Nephron progenitor cell (in vitro differentiated cells): Measurements from ENCODE around the gene CCDC34.
A peak's percentile ranks its signal among the peaks of the same experiment; 100 is the strongest.

ENCODE experiments used
- DNase-seq: peaks from one replicate; pipeline ENCODE4 v3.0.0; 2021
- H3K27ac Mint-ChIP-seq: 2 replicates; pipeline ENCODE4 v1.8.0; 2021; ENCODE audit warnings: mild to moderate bottlenecking, moderate library complexity, mixed read lengths
- H3K27me3 Mint-ChIP-seq: 2 replicates; pipeline ENCODE4 v1.8.0; 2021; ENCODE audit warnings: mild to moderate bottlenecking, low read depth, mixed read lengths; ENCODE audit not compliant: poor library complexity
- H3K36me3 Mint-ChIP-seq: 2 replicates; pipeline ENCODE4 v1.8.0; 2021; ENCODE audit warnings: low read depth, mixed read lengths
- H3K4me1 Mint-ChIP-seq: 2 replicates; pipeline ENCODE4 v1.8.0; 2021; ENCODE audit warnings: mixed read lengths
- H3K4me3 Mint-ChIP-seq: 2 replicates; pipeline ENCODE4 v1.8.0; 2021; ENCODE audit warnings: mild to moderate bottlenecking, moderate library complexity, mixed read lengths
- H3K9me3 Mint-ChIP-seq: 2 replicates; pipeline ENCODE4 v1.8.0; 2021; ENCODE audit warnings: mild to moderate bottlenecking, moderate library complexity, mixed read lengths
- TF ChIP-seq, protein P1 (sequence below): fragments of 200-600 bp; sonication (generic); IDR thresholded peaks from 2 replicates; pipeline ENCODE4 v1.5.0; 2021; ENCODE audit warnings: antibody characterized with exemption

The CCDC34 gene

DNA sequence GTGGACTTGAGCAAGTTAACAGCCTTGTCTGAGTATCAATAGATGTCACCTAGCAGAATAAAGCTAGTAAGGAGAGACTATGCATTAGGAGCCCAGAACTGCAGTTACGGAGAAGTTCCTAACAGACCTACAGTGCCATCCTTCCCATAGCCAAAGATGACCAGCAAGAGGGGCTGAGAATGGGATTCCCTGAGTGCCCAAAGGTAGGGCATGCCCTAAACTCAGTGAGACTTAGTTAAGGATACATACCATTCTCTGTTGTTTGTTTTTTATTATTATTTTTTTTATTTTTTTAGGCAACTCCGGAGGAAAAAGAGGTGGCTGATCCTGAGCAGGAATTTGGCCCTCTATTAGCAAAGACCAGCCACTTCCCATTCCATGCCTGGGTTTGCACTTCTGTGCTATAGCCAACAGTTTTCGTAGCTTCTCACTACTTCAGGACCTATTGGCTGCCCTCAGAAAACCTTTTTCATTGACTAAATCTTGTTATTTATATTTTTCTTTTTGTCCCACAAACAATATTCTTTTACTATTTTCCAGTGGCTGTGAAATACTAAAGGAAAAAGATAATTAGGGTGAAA is 33.3 kb upstream of the CCDC34 start:
- peak overlapping the region; percentile 96 for H3K27ac Mint-ChIP-seq
- TF ChIP-seq, protein P1, sequence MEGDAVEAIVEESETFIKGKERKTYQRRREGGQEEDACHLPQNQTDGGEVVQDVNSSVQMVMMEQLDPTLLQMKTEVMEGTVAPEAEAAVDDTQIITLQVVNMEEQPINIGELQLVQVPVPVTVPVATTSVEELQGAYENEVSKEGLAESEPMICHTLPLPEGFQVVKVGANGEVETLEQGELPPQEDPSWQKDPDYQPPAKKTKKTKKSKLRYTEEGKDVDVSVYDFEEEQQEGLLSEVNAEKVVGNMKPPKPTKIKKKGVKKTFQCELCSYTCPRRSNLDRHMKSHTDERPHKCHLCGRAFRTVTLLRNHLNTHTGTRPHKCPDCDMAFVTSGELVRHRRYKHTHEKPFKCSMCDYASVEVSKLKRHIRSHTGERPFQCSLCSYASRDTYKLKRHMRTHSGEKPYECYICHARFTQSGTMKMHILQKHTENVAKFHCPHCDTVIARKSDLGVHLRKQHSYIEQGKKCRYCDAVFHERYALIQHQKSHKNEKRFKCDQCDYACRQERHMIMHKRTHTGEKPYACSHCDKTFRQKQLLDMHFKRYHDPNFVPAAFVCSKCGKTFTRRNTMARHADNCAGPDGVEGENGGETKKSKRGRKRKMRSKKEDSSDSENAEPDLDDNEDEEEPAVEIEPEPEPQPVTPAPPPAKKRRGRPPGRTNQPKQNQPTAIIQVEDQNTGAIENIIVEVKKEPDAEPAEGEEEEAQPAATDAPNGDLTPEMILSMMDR = no peak
- H3K27me3 Mint-ChIP-seq = no peaks in the 10 kb centered on the region

DNA sequence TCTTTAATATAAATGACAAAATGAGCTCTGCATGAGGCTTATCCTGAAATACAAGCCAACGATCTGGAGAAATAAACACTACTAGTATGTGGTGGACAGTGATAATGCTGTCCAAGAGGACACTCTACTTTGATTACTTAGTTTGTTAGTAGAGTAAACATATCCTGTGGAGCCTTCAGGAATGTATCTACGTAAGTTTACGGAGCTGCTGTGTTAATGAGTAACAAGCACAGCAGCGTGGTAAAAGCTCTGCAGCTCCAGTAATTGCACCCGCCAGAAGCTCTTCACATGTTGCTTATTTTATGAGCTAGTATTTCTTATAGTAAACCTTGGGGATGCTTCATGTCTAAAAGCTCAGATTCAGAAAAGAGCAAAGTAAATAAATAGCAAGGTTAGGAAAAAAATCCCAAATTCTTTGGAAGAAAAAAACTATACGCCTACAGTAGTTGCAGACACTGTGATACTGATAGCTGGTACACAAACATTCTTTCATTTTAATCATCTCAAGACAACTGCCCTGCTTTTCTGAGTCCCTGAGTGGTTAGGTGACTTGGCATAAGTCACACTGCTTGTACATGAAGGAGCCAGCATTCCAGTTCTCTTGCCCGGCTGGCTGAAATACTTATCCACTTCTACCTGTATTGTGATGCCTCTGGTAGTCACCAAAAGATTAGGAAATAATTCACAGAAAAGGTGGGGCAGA is 32.7 kb upstream of the CCDC34 start:
- TF ChIP-seq, protein P1 = no peak
- Mint-ChIP-seq H3K4me1 (peaks cover 82% of the 10 kb centered on the region), H3K27ac (peak overlapping the region; percentile 92), H3K36me3 (peaks cover 13% of the 10 kb centered on the region), H3K4me3 (peak overlapping the region; percentile 43), H3K27me3 (no peaks in the 10 kb centered on the region), H3K9me3 (no peaks in the 10 kb centered on the region)
- no peak for DNase-seq

More for the DNA sequence above, 33.3 kb upstream of the CCDC34 start:
- Mint-ChIP-seq H3K4me3 (peak overlapping the region; percentile 43), H3K9me3 (no peaks in the 10 kb centered on the region), H3K4me1 (peaks cover 75% of the 10 kb centered on the region), H3K36me3 (peaks cover 13% of the 10 kb centered on the region)
- no peak for DNase-seq

DNA sequence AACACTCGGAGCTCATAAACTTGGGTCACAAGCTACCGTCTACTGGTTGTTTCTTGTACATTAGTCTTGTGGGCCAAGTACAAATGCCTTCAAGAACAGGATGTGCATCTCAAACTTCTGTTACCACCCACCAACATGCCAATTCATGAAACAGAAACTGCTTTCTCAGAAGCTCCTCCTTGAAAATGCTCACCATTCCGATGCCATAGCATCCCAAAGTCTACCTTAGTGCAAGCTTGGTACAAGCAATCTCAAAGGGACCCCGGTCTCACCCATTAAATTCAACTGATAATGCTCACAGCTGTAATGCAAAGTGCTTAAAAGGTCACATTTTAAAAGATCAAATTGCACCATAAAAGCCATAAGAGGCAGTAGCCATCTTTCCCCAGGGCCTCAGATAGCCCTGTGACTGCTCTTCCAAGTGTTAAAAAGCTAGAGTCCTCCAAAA is 31.8 kb upstream of the CCDC34 start:
- H3K36me3 Mint-ChIP-seq = peaks cover 21% of the 10 kb centered on the region
- no peaks in the 10 kb centered on the region for H3K9me3 Mint-ChIP-seq
- peaks cover 86% of the 10 kb centered on the region for H3K4me1 Mint-ChIP-seq
- peak overlapping the region; percentile 92 for H3K27ac Mint-ChIP-seq
- DNase-seq = no peak
- TF ChIP-seq, protein P1 = no peak
- H3K4me3 Mint-ChIP-seq = peak overlapping the region; percentile 51
- H3K27me3 Mint-ChIP-seq = no peaks in the 10 kb centered on the region

DNA sequence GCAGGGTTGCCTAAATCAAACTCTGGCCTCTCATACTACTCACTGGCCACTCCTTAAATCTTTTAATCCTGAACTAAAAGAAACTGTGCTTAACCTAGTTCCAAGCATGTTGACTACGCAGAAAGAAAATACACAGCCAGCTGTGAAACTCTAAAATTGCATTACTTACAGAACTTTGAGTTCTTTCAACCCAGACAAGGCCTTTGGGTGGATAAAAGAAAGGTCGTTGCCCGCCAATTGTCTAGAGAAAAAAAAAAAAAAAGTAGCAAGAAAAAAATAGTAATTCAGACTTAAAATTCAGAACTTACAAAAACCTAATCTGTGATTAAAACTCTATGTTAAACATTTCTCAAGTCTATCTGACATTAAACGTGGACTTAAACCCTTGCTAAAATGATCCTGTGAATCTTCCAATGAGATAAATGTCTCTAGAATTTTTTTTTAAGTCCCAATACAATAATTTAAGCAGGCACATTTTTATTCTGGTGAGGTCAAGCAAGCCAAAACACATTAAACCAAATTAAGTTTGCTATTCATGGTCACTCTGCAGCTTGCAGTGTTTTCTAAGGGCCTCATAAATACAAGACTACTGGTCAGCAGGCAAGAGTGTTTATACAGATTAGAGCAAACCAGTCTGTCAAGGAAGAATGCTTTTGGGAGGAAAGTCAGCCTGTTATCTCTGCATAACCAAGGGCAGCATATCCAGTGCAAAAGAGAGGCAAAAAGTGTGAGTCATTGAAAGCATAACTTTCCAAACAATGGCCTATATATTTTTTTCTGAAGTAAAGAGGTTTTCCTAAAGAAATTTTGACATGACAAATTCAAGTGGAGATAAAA is 29.5 kb upstream of the CCDC34 start:
- TF ChIP-seq, protein P1 = no peak
- Mint-ChIP-seq H3K4me1 (peaks cover 82% of the 10 kb centered on the region), H3K4me3 (peak overlapping the region; percentile 48), H3K27me3 (no peaks in the 10 kb centered on the region), H3K27ac (peak overlapping the region; percentile 59), H3K36me3 (peaks cover 30% of the 10 kb centered on the region), H3K9me3 (no peaks in the 10 kb centered on the region)
- no peak for DNase-seq

DNA sequence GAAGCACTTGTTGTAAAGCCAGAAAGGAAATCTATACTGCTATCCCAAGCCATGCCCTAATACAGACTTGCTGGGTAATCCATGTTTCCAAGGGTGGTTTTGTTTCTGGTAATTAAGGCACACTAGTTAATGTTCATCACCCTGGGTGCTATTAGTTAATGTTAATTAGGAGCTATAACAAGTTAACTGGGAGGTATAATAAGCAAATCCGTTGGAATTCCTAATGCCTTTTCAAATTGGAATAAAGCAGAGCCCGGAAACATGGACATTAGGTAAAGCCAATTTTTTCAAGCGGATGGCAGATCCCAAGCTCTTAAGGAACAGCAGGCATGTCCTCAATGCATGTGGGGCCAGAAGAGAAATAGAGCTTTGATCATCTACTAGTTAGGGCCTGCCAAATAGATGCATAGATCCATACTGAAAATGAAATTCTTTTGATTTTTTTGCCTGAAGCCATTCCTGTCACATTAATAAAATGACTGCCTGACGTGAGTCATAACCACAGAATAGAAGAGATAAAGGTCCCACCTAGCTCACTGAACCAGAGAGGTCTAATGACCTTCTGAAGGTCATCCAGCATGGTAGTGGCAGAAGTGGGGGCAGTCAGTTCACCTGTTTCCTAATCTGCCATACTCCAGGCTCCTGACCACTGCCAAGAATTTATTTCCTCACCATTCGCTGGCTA is 28.5 kb upstream of the CCDC34 start:
- H3K27me3 Mint-ChIP-seq = no peaks in the 10 kb centered on the region
- H3K27ac Mint-ChIP-seq = peak overlapping the region; percentile 82
- no peak for DNase-seq
- H3K9me3 Mint-ChIP-seq = no peaks in the 10 kb centered on the region
- no peak overlapping the region for H3K4me3 Mint-ChIP-seq
- peaks cover 82% of the 10 kb centered on the region for H3K4me1 Mint-ChIP-seq
- peaks cover 32% of the 10 kb centered on the region for H3K36me3 Mint-ChIP-seq
- TF ChIP-seq, protein P1 = no peak
